Astrocyte (in vitro differentiated cells and primary cell): Measurements from ENCODE around the gene NT5C.

ENCODE experiments used
- EZH2 ChIP-seq: IDR thresholded peaks from 2 replicates; pipeline ENCODE4 v1.6.1; 2012; ENCODE audit warnings: mild to moderate bottlenecking, low read length, inconsistent platforms; ENCODE audit not compliant: insufficient read depth
- TF ChIP-seq, protein P1 (sequence below): IDR thresholded peaks from 2 replicates; pipeline ENCODE4 v1.5.1; 2011; ENCODE audit warnings: low read depth, mild to moderate bottlenecking, inconsistent platforms, low read length, moderate library complexity; ENCODE audit not compliant: insufficient read depth

DNA sequence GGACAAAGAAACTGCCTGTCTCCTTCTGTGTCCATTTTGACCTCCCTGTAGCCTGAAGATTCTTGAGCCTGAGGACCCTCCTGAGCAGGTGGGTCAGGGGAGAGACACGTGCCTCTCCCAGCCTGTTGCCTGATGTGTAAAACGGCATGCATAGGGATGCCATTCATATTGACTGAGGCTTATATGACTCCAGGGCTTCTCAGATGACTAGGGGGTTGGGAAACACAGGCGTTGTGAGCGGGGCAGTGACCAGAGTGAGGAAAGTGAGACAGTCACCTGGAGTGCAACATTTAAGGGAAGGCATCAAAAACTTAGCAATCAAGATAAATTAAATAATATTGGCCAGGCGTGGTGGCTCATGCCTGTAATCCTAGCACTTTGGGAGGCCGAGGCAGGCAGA is 48.9 kb downstream of the NT5C start:
- TF ChIP-seq, protein P1, sequence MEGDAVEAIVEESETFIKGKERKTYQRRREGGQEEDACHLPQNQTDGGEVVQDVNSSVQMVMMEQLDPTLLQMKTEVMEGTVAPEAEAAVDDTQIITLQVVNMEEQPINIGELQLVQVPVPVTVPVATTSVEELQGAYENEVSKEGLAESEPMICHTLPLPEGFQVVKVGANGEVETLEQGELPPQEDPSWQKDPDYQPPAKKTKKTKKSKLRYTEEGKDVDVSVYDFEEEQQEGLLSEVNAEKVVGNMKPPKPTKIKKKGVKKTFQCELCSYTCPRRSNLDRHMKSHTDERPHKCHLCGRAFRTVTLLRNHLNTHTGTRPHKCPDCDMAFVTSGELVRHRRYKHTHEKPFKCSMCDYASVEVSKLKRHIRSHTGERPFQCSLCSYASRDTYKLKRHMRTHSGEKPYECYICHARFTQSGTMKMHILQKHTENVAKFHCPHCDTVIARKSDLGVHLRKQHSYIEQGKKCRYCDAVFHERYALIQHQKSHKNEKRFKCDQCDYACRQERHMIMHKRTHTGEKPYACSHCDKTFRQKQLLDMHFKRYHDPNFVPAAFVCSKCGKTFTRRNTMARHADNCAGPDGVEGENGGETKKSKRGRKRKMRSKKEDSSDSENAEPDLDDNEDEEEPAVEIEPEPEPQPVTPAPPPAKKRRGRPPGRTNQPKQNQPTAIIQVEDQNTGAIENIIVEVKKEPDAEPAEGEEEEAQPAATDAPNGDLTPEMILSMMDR, result no peak
- TF ChIP-seq EZH2, result no peak
